Measurements from ENCODE around the gene PLCB3. TPM values are rescaled to one million over a fixed set of nuclear protein-coding genes. Genes with fewer than 3 reads are reported as not detected.
A peak's percentile ranks its signal among the peaks of the same experiment; 100 is the strongest.

Gene PLCB3
- total RNA-seq, 1 donor from 2014 or later, result 36.2 TPM

- peaks cover 16% of the 10 kb centered on the region for H3K9me3 Mint-ChIP-seq (ENCODE audit: unreplicated experiment)
- DNase-seq, result peak; percentile 69
- peak overlapping the region; percentile 95 for H3K27ac Mint-ChIP-seq (ENCODE audit: unreplicated experiment)
- H3K27me3 Mint-ChIP-seq (ENCODE audit: unreplicated experiment), result peaks cover 15% of the 10 kb centered on the region
- peak overlapping the region; percentile 90 for H3K4me3 Mint-ChIP-seq (ENCODE audit: unreplicated experiment)
- H3K4me1 Mint-ChIP-seq (ENCODE audit: low read depth, unreplicated experiment), result peaks cover 2% of the 10 kb centered on the region
- TF ChIP-seq CTCF (IDR thresholded peaks at IDR 0.05; ENCODE audit: partially characterized antibody, unreplicated experiment), result no peak
- H3K36me3 Mint-ChIP-seq (ENCODE audit: unreplicated experiment), result no peaks in the 10 kb centered on the region
These were observed 17.7 kb downstream of the PLCB3 start for GRCh38 chr11:64268893-64269539.

GRCh38 chr11:64269540-64270220 is 18.4 kb downstream of the PLCB3 start:
- peaks cover 16% of the 10 kb centered on the region for H3K9me3 Mint-ChIP-seq (ENCODE audit: unreplicated experiment)
- no peaks in the 10 kb centered on the region for H3K36me3 Mint-ChIP-seq (ENCODE audit: unreplicated experiment)
- peaks cover 15% of the 10 kb centered on the region for H3K27me3 Mint-ChIP-seq (ENCODE audit: unreplicated experiment)
- peak overlapping the region; percentile 100 for H3K4me3 Mint-ChIP-seq (ENCODE audit: unreplicated experiment)
- H3K27ac Mint-ChIP-seq (ENCODE audit: unreplicated experiment), result peak overlapping the region; percentile 98
- no peak for TF ChIP-seq CTCF (IDR thresholded peaks at IDR 0.05; ENCODE audit: partially characterized antibody, unreplicated experiment)
- peaks cover 2% of the 10 kb centered on the region for H3K4me1 Mint-ChIP-seq (ENCODE audit: low read depth, unreplicated experiment)
- peak; percentile 97 for DNase-seq

GRCh38 chr11:64275031-64275800 is 23.9 kb downstream of the PLCB3 start:
- Mint-ChIP-seq H3K9me3 (ENCODE audit: unreplicated experiment) (peaks cover 7% of the 10 kb centered on the region), H3K4me1 (ENCODE audit: low read depth, unreplicated experiment) (no peaks in the 10 kb centered on the region), H3K27ac (ENCODE audit: unreplicated experiment) (no peak overlapping the region), H3K36me3 (ENCODE audit: unreplicated experiment) (no peaks in the 10 kb centered on the region), H3K4me3 (ENCODE audit: unreplicated experiment) (no peak overlapping the region), H3K27me3 (ENCODE audit: unreplicated experiment) (peaks cover 6% of the 10 kb centered on the region)
- TF ChIP-seq CTCF (IDR thresholded peaks at IDR 0.05; ENCODE audit: partially characterized antibody, unreplicated experiment), result no peak
- no peak for DNase-seq

GRCh38 chr11:64275841-64276240 is 24.5 kb downstream of the PLCB3 start:
- Mint-ChIP-seq H3K9me3 (ENCODE audit: unreplicated experiment) (peaks cover 2% of the 10 kb centered on the region), H3K4me3 (ENCODE audit: unreplicated experiment) (no peak overlapping the region), H3K4me1 (ENCODE audit: low read depth, unreplicated experiment) (no peaks in the 10 kb centered on the region), H3K36me3 (ENCODE audit: unreplicated experiment) (no peaks in the 10 kb centered on the region), H3K27ac (ENCODE audit: unreplicated experiment) (no peak overlapping the region), H3K27me3 (ENCODE audit: unreplicated experiment) (peaks cover 3% of the 10 kb centered on the region)
- DNase-seq, result no peak
- TF ChIP-seq CTCF (IDR thresholded peaks at IDR 0.05; ENCODE audit: partially characterized antibody, unreplicated experiment), result no peak

Data from glutamatergic neuron (in vitro differentiated cells).